ENCODE results near the gene CACNA1D. TPM values are rescaled to one million over a fixed set of nuclear protein-coding genes. Genes with fewer than 3 reads are reported as not detected.

CACNA1D gene
- total RNA-seq, 5 donors from 2014 or later (not counting 1 experiment from before 2014, with no cell fraction given): 0.09 to 0.47 (median 0.34) TPM; not detected in 1

DNA sequence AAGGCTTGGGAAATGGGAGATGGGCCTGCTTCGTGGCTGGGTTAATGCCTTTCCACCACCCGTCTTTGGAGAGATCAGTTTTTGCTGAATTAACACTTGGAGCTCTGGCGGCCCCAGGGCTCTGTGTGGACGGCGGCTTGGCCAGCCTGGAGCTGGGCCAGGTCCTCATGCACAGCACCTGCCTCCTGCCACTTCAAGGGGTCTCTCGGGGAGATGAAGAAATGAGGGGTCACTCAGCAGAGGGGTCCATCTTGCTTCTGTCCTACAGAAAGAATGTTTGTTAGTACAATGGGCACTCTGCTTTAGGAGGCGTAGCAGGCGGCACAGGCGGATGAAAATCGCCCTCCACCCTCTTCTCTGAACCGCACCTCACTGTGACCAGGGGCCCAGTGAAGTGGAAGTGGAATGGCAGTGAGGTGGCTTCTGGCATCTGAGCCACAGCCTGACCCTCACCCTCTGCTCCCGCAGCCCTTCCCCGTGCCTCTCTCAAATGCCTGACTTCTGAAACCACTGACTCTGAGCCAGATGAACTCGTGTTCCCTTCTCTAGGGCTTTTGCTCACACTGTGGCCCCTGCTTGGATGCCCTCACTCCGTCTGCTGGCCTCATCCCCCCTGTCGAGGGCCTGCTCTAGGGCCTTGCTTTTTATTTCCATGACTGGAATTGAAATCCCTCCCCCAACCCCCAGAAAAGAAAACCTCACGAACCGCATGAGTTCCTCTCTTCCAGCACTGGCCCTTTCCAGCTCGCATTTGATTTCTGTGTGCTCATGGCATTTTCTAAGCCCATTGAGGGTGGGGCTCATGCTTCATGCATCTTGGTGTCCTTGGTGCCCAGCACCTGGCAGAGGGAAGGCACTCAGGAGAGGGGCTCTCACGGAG lies 309.6 kb downstream of the CACNA1D start:
- peak in 1 of 35 experiments; percentile 5 for DNase-seq
- Histone ChIP-seq H3K36me3 (ENCODE audit: control insufficient read depth in 2 of 2, extremely low read depth in 1 of 2, insufficient read depth in 1 of 2, low read length in 1 of 2) (no peaks in the 10 kb centered on the region), H3K4me3 (ENCODE audit: control insufficient read depth in 1 of 2, extremely low read depth in 1 of 2, low read length in 1 of 2) (no peak overlapping the region), H3K4me1 (ENCODE audit: control insufficient read depth in 1 of 2, extremely low read depth in 1 of 2, insufficient read depth in 2 of 2, low read length in 2 of 2) (no peaks in the 10 kb centered on the region), H3K27me3 (replicated peaks in 1 of 2; ENCODE audit: control insufficient read depth in 2 of 2, extremely low read depth in 1 of 2, insufficient read depth in 2 of 2, low read length in 1 of 2) (peaks cover 0 to 36% of the 10 kb centered on the region in 2 experiments), H3K9me3 (no peaks in the 10 kb centered on the region), H3K27ac (ENCODE audit: low read length) (no peak overlapping the region)
- H3K36me3 Mint-ChIP-seq: no peaks in the 10 kb centered on the region
- no peak overlapping the region for H3K4me3 Mint-ChIP-seq
- no peak overlapping the region for H3K27ac Mint-ChIP-seq
- 69% methylated on average over 11 of the region's 20 CpGs for WGBS (ENCODE audit: insufficient coverage)
- POLR2A ChIA-PET: no interaction called here
- H3K9me3 Mint-ChIP-seq: no peaks in the 10 kb centered on the region
- H3K27me3 Mint-ChIP-seq: peaks cover 8 to 17% of the 10 kb centered on the region in 2 donors
- ATAC-seq (replicated peaks in 1 of 4): no peak
- no peaks in the 10 kb centered on the region for H3K4me1 Mint-ChIP-seq
- CTCF ChIA-PET: no interaction called here

DNA sequence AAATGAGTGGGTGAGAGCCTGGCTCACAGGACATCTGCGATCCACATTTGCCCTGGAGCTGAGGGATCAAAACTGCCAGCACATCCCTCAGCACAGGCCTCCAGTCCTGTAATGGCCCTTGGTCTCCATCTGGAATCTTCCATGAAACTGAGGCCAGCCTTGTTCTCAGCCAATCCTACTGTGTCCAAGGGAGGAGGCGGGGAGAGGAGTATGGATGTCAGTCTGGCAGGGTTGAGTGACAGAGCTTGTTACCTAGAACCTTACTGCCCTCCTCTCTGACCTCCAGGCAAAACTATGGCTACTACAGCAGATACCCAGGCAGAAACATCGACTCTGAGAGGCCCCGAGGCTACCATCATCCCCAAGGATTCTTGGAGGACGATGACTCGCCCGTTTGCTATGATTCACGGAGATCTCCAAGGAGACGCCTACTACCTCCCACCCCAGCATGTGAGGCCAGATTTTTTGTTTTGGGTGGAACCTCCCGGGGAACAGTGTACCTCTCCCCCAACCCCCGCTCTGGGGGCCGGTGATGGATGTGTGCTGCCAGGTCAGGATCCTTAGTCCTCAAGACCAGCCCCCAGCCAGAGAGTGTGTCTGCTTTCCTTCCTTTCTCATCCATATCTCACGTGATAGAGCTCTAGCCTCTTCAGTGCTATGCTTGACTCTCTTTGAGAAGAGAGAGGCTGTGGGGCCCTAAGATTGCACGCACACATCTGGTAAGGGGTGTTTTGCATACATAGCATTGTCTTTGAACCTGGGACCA lies 310.5 kb downstream of the CACNA1D start:
- no peak overlapping the region for H3K4me3 ChIP-seq (ENCODE audit: control insufficient read depth in 1 of 2, extremely low read depth in 1 of 2, low read length in 1 of 2)
- ATAC-seq (replicated peaks in 1 of 4): no peak
- WGBS (ENCODE audit: insufficient coverage): 83% methylated on average over 9 of the region's 14 CpGs
- Mint-ChIP-seq H3K9me3 (no peaks in the 10 kb centered on the region), H3K27me3 (peaks cover 6 to 17% of the 10 kb centered on the region in 2 donors), H3K27ac (no peak overlapping the region), H3K36me3 (no peaks in the 10 kb centered on the region), H3K4me3 (no peak overlapping the region), H3K4me1 (no peaks in the 10 kb centered on the region)
- H3K27me3 ChIP-seq (replicated peaks in 1 of 2; ENCODE audit: control insufficient read depth in 2 of 2, extremely low read depth in 1 of 2, insufficient read depth in 2 of 2, low read length in 1 of 2): peaks cover 0 to 33% of the 10 kb centered on the region in 2 experiments
- no peak overlapping the region for H3K27ac ChIP-seq (ENCODE audit: low read length)
- ChIA-PET POLR2A (no interaction called here), CTCF (no interaction called here)
- DNase-seq: peak in 1 of 35 experiments; percentile 18
- no peaks in the 10 kb centered on the region for H3K9me3 ChIP-seq
- H3K36me3 ChIP-seq (ENCODE audit: control insufficient read depth in 2 of 2, extremely low read depth in 1 of 2, insufficient read depth in 1 of 2, low read length in 1 of 2): no peaks in the 10 kb centered on the region
- H3K4me1 ChIP-seq (ENCODE audit: control insufficient read depth in 1 of 2, extremely low read depth in 1 of 2, insufficient read depth in 2 of 2, low read length in 2 of 2): no peaks in the 10 kb centered on the region

DNA sequence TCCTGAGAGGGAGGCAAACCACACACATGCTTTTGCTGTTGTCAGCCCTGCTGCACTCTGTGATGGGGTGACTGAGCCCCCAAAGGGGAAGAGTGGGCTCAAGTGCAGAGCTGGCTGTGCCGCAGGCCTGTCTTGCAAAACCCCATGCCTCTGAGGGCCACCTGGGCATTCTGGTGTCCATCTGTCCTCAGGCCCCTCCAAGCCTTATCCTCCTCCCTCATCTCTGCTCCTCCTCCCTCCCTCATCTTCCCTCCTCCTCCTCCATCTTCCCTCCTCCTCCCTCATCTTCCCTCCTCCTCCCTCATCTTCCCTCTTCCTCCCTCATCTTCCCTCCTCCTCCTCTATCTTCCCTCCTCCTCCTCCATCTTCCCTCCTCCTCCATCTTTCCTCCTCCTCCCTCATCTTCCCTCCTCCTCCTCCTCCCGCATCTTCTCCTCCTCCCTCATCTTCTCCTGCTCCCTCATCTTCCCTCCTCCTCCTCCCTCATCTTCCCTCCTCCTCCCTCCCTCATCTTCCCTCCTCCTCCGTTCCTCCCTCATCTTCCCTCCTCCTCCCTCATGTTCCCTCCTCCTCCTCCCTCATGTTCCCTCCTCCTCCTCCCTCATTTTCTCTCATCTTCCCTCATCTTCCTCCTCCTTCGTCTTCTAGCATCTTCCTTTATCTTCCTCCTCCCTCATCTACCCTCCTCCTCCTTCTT lies 311.2 kb downstream of the CACNA1D start:
- no peak overlapping the region for H3K4me3 ChIP-seq (ENCODE audit: control insufficient read depth in 1 of 2, extremely low read depth in 1 of 2, low read length in 1 of 2)
- no peak overlapping the region for H3K27ac Mint-ChIP-seq
- CTCF ChIA-PET: no interaction called here
- H3K27ac ChIP-seq (ENCODE audit: low read length): no peak overlapping the region
- POLR2A ChIA-PET: no interaction called here
- H3K4me3 Mint-ChIP-seq: no peak overlapping the region
- no peaks in the 10 kb centered on the region for H3K9me3 Mint-ChIP-seq
- H3K36me3 Mint-ChIP-seq: no peaks in the 10 kb centered on the region
- H3K27me3 ChIP-seq (replicated peaks in 1 of 2; ENCODE audit: control insufficient read depth in 2 of 2, extremely low read depth in 1 of 2, insufficient read depth in 2 of 2, low read length in 1 of 2): peaks cover 0 to 38% of the 10 kb centered on the region in 2 experiments
- no peaks in the 10 kb centered on the region for H3K9me3 ChIP-seq
- H3K27me3 Mint-ChIP-seq: peaks cover 6 to 17% of the 10 kb centered on the region in 2 donors
- no peaks in the 10 kb centered on the region for H3K36me3 ChIP-seq (ENCODE audit: control insufficient read depth in 2 of 2, extremely low read depth in 1 of 2, insufficient read depth in 1 of 2, low read length in 1 of 2)
- peak in 1 of 4 experiments; percentile 12 for ATAC-seq (replicated peaks in 1 of 4)
- no peaks in the 10 kb centered on the region for H3K4me1 ChIP-seq (ENCODE audit: control insufficient read depth in 1 of 2, extremely low read depth in 1 of 2, insufficient read depth in 2 of 2, low read length in 2 of 2)
- 83% methylated on average over 2 of the region's 4 CpGs for WGBS (ENCODE audit: insufficient coverage)
- no peak for DNase-seq
- H3K4me1 Mint-ChIP-seq: no peaks in the 10 kb centered on the region

DNA sequence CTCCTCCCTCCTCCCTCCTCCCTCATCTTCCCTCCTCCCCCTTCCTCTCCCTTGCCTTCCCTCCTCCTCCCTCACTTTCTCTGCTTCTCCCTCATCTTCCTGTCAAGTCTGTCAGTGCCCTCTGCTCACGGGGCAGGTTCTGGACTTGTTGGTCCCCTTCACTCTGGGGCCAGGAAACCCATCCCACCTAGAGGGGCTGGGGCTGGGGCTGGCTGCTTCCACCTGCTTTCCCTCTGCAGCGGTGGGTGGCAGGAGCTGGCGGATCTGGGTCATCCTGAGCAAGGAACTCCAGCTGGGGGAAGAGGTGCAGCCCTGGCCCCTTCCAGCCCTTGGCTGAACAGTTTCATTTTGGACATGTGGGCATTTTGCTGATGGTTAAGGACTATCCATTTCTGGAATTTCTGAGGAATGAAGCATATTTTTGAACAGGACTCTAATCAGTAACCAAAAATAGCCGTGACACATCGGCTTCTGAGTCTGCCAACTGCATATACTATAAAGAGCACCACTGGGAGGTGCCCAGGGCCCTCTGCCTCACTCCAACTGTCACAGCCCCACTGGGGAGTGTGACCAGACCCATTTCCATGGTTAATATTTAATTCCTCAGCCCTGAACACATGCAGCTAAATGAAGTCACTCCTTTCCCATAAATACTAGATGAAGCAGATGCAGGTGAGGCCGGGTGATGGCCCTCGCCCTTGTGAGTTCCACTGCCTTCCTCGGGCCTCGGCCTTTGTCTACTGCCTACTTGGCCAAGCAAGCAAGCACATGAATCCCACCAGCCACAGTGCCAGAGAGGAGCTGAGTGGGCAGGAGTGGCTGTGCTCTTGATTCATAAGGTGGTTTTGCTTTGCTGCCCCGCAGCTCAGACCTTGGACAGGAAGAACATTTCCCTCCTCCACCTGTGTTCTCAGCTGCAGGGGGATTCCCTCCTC lies 312.0 kb downstream of the CACNA1D start:
- no peaks in the 10 kb centered on the region for H3K36me3 ChIP-seq (ENCODE audit: control insufficient read depth in 2 of 2, extremely low read depth in 1 of 2, insufficient read depth in 1 of 2, low read length in 1 of 2)
- H3K4me1 ChIP-seq (ENCODE audit: control insufficient read depth in 1 of 2, extremely low read depth in 1 of 2, insufficient read depth in 2 of 2, low read length in 2 of 2): no peaks in the 10 kb centered on the region
- H3K9me3 Mint-ChIP-seq: no peaks in the 10 kb centered on the region
- H3K4me3 ChIP-seq (ENCODE audit: control insufficient read depth in 1 of 2, extremely low read depth in 1 of 2, low read length in 1 of 2): no peak overlapping the region
- POLR2A ChIA-PET: no interaction called here
- 83% methylated on average over 6 of the region's 10 CpGs for WGBS (ENCODE audit: insufficient coverage)
- H3K4me1 Mint-ChIP-seq: no peaks in the 10 kb centered on the region
- DNase-seq (peak in 1 of 35 experiments; percentile 21), ATAC-seq (replicated peaks in 1 of 4) (no peak)
- peaks cover 0 to 38% of the 10 kb centered on the region in 2 experiments for H3K27me3 ChIP-seq (replicated peaks in 1 of 2; ENCODE audit: control insufficient read depth in 2 of 2, extremely low read depth in 1 of 2, insufficient read depth in 2 of 2, low read length in 1 of 2)
- H3K36me3 Mint-ChIP-seq: no peaks in the 10 kb centered on the region
- H3K27ac ChIP-seq (ENCODE audit: low read length): no peak overlapping the region
- H3K4me3 Mint-ChIP-seq: no peak overlapping the region
- H3K9me3 ChIP-seq: no peaks in the 10 kb centered on the region
- H3K27me3 Mint-ChIP-seq: peaks cover 6 to 17% of the 10 kb centered on the region in 2 donors
- no peak overlapping the region for H3K27ac Mint-ChIP-seq
- CTCF ChIA-PET: no interaction called here

DNA sequence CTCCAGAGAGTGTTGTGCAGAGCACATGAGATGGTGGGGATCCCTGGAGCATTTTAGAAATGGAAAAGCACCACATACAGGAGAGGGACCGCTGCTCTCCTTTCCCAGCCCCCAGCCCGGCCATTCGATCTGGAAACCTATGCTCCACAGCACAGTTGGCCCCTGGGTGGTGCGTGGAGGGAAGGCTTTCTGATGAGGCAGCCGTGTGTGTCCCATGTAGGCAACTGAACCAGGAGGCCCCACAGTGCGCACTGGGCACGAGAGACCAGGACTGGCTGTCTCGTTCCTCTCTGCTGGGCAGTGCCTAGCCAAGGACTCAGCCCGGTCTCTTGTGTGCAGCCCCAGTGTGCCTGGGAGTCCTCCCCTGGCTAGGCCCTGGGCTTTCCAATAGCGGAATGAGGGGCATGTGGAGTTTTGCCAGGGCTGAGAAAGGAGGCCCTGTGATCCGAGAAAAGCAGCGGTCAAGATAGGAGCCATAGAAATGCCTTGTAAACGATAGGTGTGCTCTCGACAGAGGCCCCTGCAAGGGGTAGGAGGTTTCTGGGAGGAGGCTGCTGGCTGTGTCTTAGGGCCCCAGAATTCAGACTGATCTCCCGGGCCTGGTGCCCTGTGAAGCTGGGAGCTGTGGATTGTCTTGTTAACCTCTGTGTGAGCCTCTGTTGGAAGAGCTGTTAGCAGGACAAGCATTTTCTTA lies 312.9 kb downstream of the CACNA1D start:
- ChIA-PET CTCF (no interaction called here), POLR2A (no interaction called here)
- DNase-seq (peak in 1 of 35 experiments; percentile 16), ATAC-seq (replicated peaks in 1 of 4) (no peak)
- Mint-ChIP-seq H3K27ac (no peak overlapping the region), H3K9me3 (no peaks in the 10 kb centered on the region), H3K36me3 (no peaks in the 10 kb centered on the region), H3K27me3 (peaks cover 6 to 17% of the 10 kb centered on the region in 2 donors), H3K4me1 (no peaks in the 10 kb centered on the region), H3K4me3 (no peak overlapping the region)
- H3K4me3 ChIP-seq (ENCODE audit: control insufficient read depth in 1 of 2, extremely low read depth in 1 of 2, low read length in 1 of 2): no peak overlapping the region
- no peak overlapping the region for H3K27ac ChIP-seq (ENCODE audit: low read length)
- WGBS (ENCODE audit: insufficient coverage): 89% methylated on average over 14 of the region's 15 CpGs
- no peaks in the 10 kb centered on the region for H3K36me3 ChIP-seq (ENCODE audit: control insufficient read depth in 2 of 2, extremely low read depth in 1 of 2, insufficient read depth in 1 of 2, low read length in 1 of 2)
- H3K4me1 ChIP-seq (ENCODE audit: control insufficient read depth in 1 of 2, extremely low read depth in 1 of 2, insufficient read depth in 2 of 2, low read length in 2 of 2): no peaks in the 10 kb centered on the region
- peaks cover 0 to 38% of the 10 kb centered on the region in 2 experiments for H3K27me3 ChIP-seq (replicated peaks in 1 of 2; ENCODE audit: control insufficient read depth in 2 of 2, extremely low read depth in 1 of 2, insufficient read depth in 2 of 2, low read length in 1 of 2)
- no peaks in the 10 kb centered on the region for H3K9me3 ChIP-seq

Data from T-cell (primary cell).